Tibial artery (tissue), 4 donors: Measurements from ENCODE around the gene BOLL.
"Not testable (repeated sequence)": the region's sequence is repeated elsewhere in the genome, so short reads cannot be mapped to it uniquely, and the experiment has no call there.

ENCODE experiments used
- DNase-seq, 2 donors: peaks; one replicate each; pipeline ENCODE4 v3.0.0-alpha.2; 2019
- H3K27ac ChIP-seq, 2 donors: fragments of 200-600 bp; sonication (generic) in 1 of 2; 1 replicate in 1 of 2; 2 replicates in 1 of 2; pipeline ENCODE4 v1.5.1; 2018 to 2019; ENCODE audit warnings: mild to moderate bottlenecking in 1 of 2
- H3K27me3 ChIP-seq, 2 donors: fragments of 200-600 bp; sonication (generic) in 1 of 2; one replicate each; pipeline versions ENCODE4 v1.5.1 to v1.6.0; 2016 to 2019
- H3K36me3 ChIP-seq, 3 donors: fragments of 200-600 bp; sonication (generic) in 2 of 3; one replicate each; pipeline ENCODE4 v1.5.1; 2016 to 2019; ENCODE audit warnings: mild to moderate bottlenecking in 2 of 3
- H3K4me1 ChIP-seq, 4 donors: fragments of 200-600 bp; sonication (generic) in 2 of 4; 1 replicate in 3 of 4; 2 replicates in 1 of 4; pipeline ENCODE4 v1.5.1; 2016 to 2019
- H3K4me3 ChIP-seq, 2 donors: fragments of 200-600 bp; sonication (generic) in 1 of 2; 1 replicate in 1 of 2; 2 replicates in 1 of 2; pipeline ENCODE4 v1.5.1; 2018 to 2019; ENCODE audit warnings: mild to moderate bottlenecking in 2 of 2
- H3K9me3 ChIP-seq, 3 donors: fragments of 200-600 bp; sonication (generic) in 1 of 3; one replicate each; pipeline ENCODE4 v1.5.1; 2016 to 2019
- intact Hi-C: fragments of 100-400 bp; cut with DNase I; formaldehyde crosslinking; loops from one replicate; pipeline ENCODE4 v1.15.0; 2023; ENCODE audit warnings: low total_unique reads
- TF ChIP-seq, protein P1 (sequence below), 2 experiments: fragments of 200-600 bp in 1 of 2; fragments of 450-650 bp in 1 of 2; IDR thresholded peaks; one replicate each; pipeline ENCODE4 v1.5.1; 2017 to 2019; ENCODE audit warnings: antibody characterized with exemption in 2 of 2, mild to moderate bottlenecking in 1 of 2, moderate library complexity in 1 of 2

The BOLL gene

GRCh38 chr2:197717863-197718262 is 67.3 kb downstream of the BOLL start:
- no peaks in the 10 kb centered on the region for H3K36me3 ChIP-seq
- H3K4me1 ChIP-seq, result no peaks in the 10 kb centered on the region
- H3K27ac ChIP-seq, result no peak overlapping the region
- no peak overlapping the region for H3K4me3 ChIP-seq
- no peaks in the 10 kb centered on the region for H3K27me3 ChIP-seq
- H3K9me3 ChIP-seq, result no peaks in the 10 kb centered on the region
- TF ChIP-seq, protein P1, sequence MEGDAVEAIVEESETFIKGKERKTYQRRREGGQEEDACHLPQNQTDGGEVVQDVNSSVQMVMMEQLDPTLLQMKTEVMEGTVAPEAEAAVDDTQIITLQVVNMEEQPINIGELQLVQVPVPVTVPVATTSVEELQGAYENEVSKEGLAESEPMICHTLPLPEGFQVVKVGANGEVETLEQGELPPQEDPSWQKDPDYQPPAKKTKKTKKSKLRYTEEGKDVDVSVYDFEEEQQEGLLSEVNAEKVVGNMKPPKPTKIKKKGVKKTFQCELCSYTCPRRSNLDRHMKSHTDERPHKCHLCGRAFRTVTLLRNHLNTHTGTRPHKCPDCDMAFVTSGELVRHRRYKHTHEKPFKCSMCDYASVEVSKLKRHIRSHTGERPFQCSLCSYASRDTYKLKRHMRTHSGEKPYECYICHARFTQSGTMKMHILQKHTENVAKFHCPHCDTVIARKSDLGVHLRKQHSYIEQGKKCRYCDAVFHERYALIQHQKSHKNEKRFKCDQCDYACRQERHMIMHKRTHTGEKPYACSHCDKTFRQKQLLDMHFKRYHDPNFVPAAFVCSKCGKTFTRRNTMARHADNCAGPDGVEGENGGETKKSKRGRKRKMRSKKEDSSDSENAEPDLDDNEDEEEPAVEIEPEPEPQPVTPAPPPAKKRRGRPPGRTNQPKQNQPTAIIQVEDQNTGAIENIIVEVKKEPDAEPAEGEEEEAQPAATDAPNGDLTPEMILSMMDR (IDR thresholded peaks at IDR 0.05), result no peak
- no peak for DNase-seq
- intact Hi-C loops, result no loop called here

DNA sequence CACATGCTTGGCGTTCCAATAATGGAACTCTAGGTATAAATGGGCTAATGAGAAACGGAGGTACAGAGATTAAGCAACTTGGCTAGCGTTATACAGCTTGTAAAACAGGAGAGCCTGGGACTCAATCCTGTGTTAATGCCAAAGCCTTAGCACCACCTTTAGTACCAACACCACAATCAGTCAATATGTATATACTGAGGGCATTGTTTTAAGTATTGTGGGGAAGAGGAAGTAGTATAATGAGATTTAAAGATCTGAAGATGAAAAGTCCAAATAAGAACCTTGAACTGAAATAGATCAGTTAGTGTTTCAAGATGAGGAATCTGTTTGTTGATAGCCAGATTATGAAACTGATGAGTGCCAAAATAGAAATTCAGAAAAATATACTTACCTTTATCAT is 71.8 kb downstream of the BOLL start:
- Histone ChIP-seq H3K4me1 (peaks cover 0 to 18% (median 5%) of the 10 kb centered on the region in 4 donors), H3K36me3 (peaks cover 0 to 4% (median 4%) of the 10 kb centered on the region in 3 donors), H3K27ac (no peak overlapping the region), H3K9me3 (no peaks in the 10 kb centered on the region), H3K27me3 (no peaks in the 10 kb centered on the region), H3K4me3 (no peak overlapping the region)
- intact Hi-C loops, result no loop called here
- TF ChIP-seq, protein P1 (IDR thresholded peaks at IDR 0.05), result no peak
- no peak for DNase-seq

- TF ChIP-seq, protein P1 (IDR thresholded peaks at IDR 0.05), result no peak
- intact Hi-C loops, result no loop called here
- Histone ChIP-seq H3K27me3 (no peaks in the 10 kb centered on the region), H3K36me3 (peaks cover 0 to 4% (median 4%) of the 10 kb centered on the region in 3 donors), H3K4me3 (no peak overlapping the region), H3K9me3 (no peaks in the 10 kb centered on the region), H3K27ac (no peak overlapping the region), H3K4me1 (peaks cover 0 to 32% (median 19%) of the 10 kb centered on the region in 4 donors)
- no peak for DNase-seq
Measured at GRCh38 chr2:197711578-197711977, 73.5 kb downstream of the BOLL start.

DNA sequence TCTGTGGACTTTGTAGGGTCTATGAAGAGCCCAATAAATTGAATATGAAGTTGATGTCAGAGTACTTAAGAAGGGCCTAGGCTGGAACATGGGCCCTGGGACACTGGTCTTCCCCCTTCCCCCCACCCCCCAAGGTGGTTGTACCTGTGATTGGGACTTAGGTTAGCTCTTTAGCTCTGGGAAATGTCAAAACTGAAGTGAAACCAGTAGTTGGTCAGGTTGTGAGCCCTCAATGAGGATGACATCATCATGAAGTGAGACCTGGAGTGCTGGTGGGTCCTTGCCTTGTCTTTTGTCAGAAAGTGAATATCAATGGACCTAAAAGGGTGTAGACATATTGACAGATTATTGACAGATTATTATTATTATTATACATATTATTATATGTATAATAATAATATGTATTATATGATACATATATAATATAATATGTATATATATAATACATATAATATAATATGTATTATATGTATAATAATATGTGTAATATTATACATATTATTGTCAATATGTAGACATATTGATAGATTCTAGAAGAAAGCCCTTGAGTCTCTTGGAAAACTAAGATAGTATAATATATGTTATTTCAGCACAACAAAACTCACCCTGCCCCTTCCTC is 74.6 kb downstream of the BOLL start:
- Histone ChIP-seq H3K4me3 (no peak overlapping the region), H3K36me3 (peaks cover 0 to 4% (median 4%) of the 10 kb centered on the region in 3 donors), H3K27me3 (no peaks in the 10 kb centered on the region), H3K4me1 (peaks cover 0 to 39% (median 26%) of the 10 kb centered on the region in 4 donors), H3K27ac (no peak overlapping the region), H3K9me3 (no peaks in the 10 kb centered on the region)
- DNase-seq, result no peak
- TF ChIP-seq, protein P1 (IDR thresholded peaks at IDR 0.05), result no peak
- intact Hi-C loops, result no loop called here

GRCh38 chr2:197709140-197709539 is 76.0 kb downstream of the BOLL start:
- not testable (repeated sequence) for H3K36me3 ChIP-seq, H3K27me3 ChIP-seq, DNase-seq, H3K9me3 ChIP-seq, H3K4me3 ChIP-seq, H3K27ac ChIP-seq
- intact Hi-C loops, result loop anchor here (5.0 to 10.0 kb wide), 3 partner anchors 257 to 416 kb away; partner anchors contain the start of genes COQ10B and SF3B1
- peaks cover 0 to 42% (median 28%) of the 10 kb centered on the region in 4 donors for H3K4me1 ChIP-seq

DNA sequence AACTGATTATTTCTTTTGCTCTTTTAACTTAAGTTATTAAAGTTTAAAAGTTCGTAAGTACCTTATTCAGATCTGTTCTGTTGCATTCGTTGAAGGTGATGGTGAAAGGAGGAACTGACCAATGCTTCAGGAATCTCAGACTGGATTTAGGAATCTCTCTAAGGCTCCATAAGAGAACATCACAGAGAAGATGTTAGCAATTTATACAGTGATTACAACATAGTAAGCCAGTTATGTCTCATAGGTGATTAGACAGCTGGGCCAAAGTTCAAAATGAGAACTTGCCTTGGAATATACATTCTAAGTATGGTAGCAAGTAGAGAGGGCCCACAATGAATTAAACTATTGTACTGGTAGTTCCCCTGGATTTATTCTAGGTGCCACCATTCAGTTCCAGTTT is 76.8 kb downstream of the BOLL start:
- Histone ChIP-seq H3K27me3 (no peaks in the 10 kb centered on the region), H3K36me3 (peaks cover 0 to 4% (median 4%) of the 10 kb centered on the region in 3 donors), H3K4me1 (peaks cover 0 to 42% (median 28%) of the 10 kb centered on the region in 4 donors), H3K9me3 (no peaks in the 10 kb centered on the region), H3K4me3 (no peak overlapping the region), H3K27ac (no peak overlapping the region)
- intact Hi-C loops, result loop anchor here (5.0 to 10.0 kb wide), 3 partner anchors 256 to 416 kb away; partner anchors contain the start of genes COQ10B and SF3B1
- no peak for DNase-seq
- TF ChIP-seq, protein P1 (IDR thresholded peaks at IDR 0.05), result no peak
